Heart right ventricle (tissue), 16 donors: Measurements from ENCODE around the gene PRKACA. TPM values are rescaled to one million over a fixed set of nuclear protein-coding genes. Genes with fewer than 3 reads are reported as not detected.
A peak's percentile ranks its signal among the peaks of the same experiment; 100 is the strongest.

Experiments
- ATAC-seq, 8 donors: fragments of 200-7000 bp; cut with Tn5 transposase; one replicate each; pipeline ENCODE4 v1.9.1; 2020; ENCODE audit warnings: mild to moderate bottlenecking in 8 of 8, moderate library complexity in 8 of 8, moderate number of reproducible peaks in 1 of 8
- DNase-seq, 2 donors: peaks; one replicate each; pipeline ENCODE4 v3.0.0-alpha.2; 2020
- H3K27ac ChIP-seq, 10 donors: fragments of 200-600 bp; sonication (generic) in 2 of 10; one replicate each; pipeline versions ENCODE4 v1.5.0 to v1.8.0; 2020 to 2022; ENCODE audit warnings: mild to moderate bottlenecking in 3 of 10
- H3K27me3 ChIP-seq, 7 donors: fragments of 200-600 bp; one replicate each; pipeline ENCODE4 v1.8.0; 2021 to 2022; ENCODE audit warnings: mild to moderate bottlenecking in 2 of 7
- H3K36me3 ChIP-seq, 9 donors: fragments of 200-600 bp; sonication (generic) in 1 of 9; one replicate each; pipeline versions ENCODE4 v1.5.0 to v1.8.0; 2020 to 2022; ENCODE audit warnings: mild to moderate bottlenecking in 2 of 9
- H3K4me1 ChIP-seq, 9 donors: fragments of 200-600 bp; sonication (generic) in 1 of 9; one replicate each; pipeline versions ENCODE4 v1.5.0 to v1.8.0; 2020 to 2022; ENCODE audit warnings: mild to moderate bottlenecking in 4 of 9
- H3K4me3 ChIP-seq, 10 donors: fragments of 200-600 bp; sonication (generic) in 2 of 10; one replicate each; pipeline versions ENCODE4 v1.5.0 to v1.8.0; 2020 to 2022; ENCODE audit warnings: mild to moderate bottlenecking in 7 of 10, moderate library complexity in 2 of 10
- H3K9me3 ChIP-seq, 11 donors: fragments of 200-600 bp in 10 of 11; sonication (generic) in 2 of 11; one replicate each; pipeline versions ENCODE4 v1.5.0 to v1.8.0; 2013 to 2022; ENCODE audit warnings: mild to moderate bottlenecking in 2 of 11, control low read depth in 1 of 11, moderate library complexity in 1 of 11
- CTCF ChIP-seq, 9 donors: fragments of 200-600 bp; sonication (generic) in 2 of 9; IDR thresholded peaks; one replicate each; pipeline versions ENCODE4 v1.5.0 to v1.8.0; 2021 to 2022; ENCODE audit warnings: antibody characterized with exemption in 9 of 9, mild to moderate bottlenecking in 5 of 9, moderate library complexity in 1 of 9
- WGBS, 2 donors: extraction: QIAGEN DNeasy Blood & Tissue Kit; methylation state at CpG; one replicate each; pipeline ENCODE4 v1.1.7; 2013; ENCODE audit warnings: inconsistent platforms in 1 of 2; 5-methylcytosine and 5-hydroxymethylcytosine counted together
- intact Hi-C, 10 donors: fragments of 100-400 bp; cut with DNase I; formaldehyde crosslinking; loops; one replicate each; pipeline versions ENCODE4 v1.11.1 to v1.14.2; 2022
- polyA plus RNA-seq, 2 donors: library from polyadenylated mRNA; stranded (reverse); fragments of 200-250 nt; gene quantifications; one replicate each; pipeline ENCODE4 v1.2.3, GENCODE V29; 2013
- total RNA-seq, 10 donors: library from RNA; stranded (reverse); fragmentation: NEBNext Ultra II Directional in 3 of 10; extraction: Animal tissue kit (Norgen Biotek cat#: 25700) in 3 of 10; gene quantifications; one replicate each; pipeline versions ENCODE4 v1.2.1 to v1.2.4, GENCODE V29; 2021 to 2023
- donor health status: Arrhythmogenic right ventricular cardiomyopathy.
- donor health status: ischemic (EF 13 %, LVEDD 7.1; RV severe dilation, severe dysfunction).
- donor health status: healthy with polysubstance abuse.
- donor health status: DM: no; HTN: yes; CAD: no.
- donor health status: DM: no; HTN: no; CAD: no.
- donor health status: ischemic (EF 25% LVEDD 6.9; RV normal size, moderate dysfunction).
- donor health status: ischemic (EF 25% LVEDD 5.7; RV mildly dilated, moderate dysfunction).
- donor health status: healthy.
- donor health status: DM: yes; HTN: yes; CAD: no.
- donor health status: Ischemic cardiomyopathy.
- donor health status: ischemic (EF 35%, LVEDD 5.7; RV mildly dilated, moderate dysfunction).
- donor health status: nonischemic (EF 11% LVEDD 7.7; RV severe dilation, severe dysfunction).
- donor health status: DM: yes; HTN: yes; CAD: no.
- donor health status: PGD.
- donor health status: ischemic (EF 29% LVEDD 5.4; RV normal size, mild dysfunction).
- donor health status: nonischemic (EF 23%, LVEDD 6.1; RV moderate dilation, normal function).

The PRKACA gene
- total and polyA plus RNA-seq, 12 donors, result 196 to 691 (median 508) TPM

GRCh38 chr19:14089412-14089661 is 28.2 kb downstream of the PRKACA start:
- peak in 4 of 9 donors; percentile 19 to 24 (median 22) for TF ChIP-seq CTCF (IDR thresholded peaks at IDR 0.05)
- no peaks in the 10 kb centered on the region for H3K27me3 ChIP-seq
- peaks cover 0 to 19% (median 16%) of the 10 kb centered on the region in 9 donors for H3K4me1 ChIP-seq
- no peak for DNase-seq
- H3K36me3 ChIP-seq, result peaks cover 0 to 32% (median 10%) of the 10 kb centered on the region in 9 donors
- ATAC-seq, result no peak
- H3K27ac ChIP-seq, result peak overlapping the region in 7 of 10 donors; percentile 34 to 98 (median 62)
- WGBS, 2 donors, result 13 to 14% methylated on average over 16 of the region's 16 CpGs
- peak overlapping the region in 9 of 10 donors; percentile 73 to 95 (median 80) for H3K4me3 ChIP-seq
- peaks cover 0 to 12% (median 8%) of the 10 kb centered on the region in 11 donors for H3K9me3 ChIP-seq
- intact Hi-C loops, result loop anchor here in 1 of 10 donors (10.0 kb wide), 1 partner anchor 45 kb away; the partner anchor contains the start of gene ASF1B

- peak in 1 of 8 donors; percentile 2 for ATAC-seq
- Histone ChIP-seq H3K4me3 (peak overlapping the region in 7 of 10 donors; percentile 73 to 95 (median 80)), H3K9me3 (peaks cover 0 to 11% (median 8%) of the 10 kb centered on the region in 11 donors), H3K27me3 (no peaks in the 10 kb centered on the region), H3K4me1 (peaks cover 0 to 19% (median 16%) of the 10 kb centered on the region in 9 donors), H3K27ac (peak overlapping the region in 2 of 10 donors; percentile 80 to 98), H3K36me3 (peaks cover 0 to 29% (median 10%) of the 10 kb centered on the region in 9 donors)
- intact Hi-C loops, result loop anchor here in 1 of 10 donors (10.0 kb wide), 1 partner anchor 46 kb away; the partner anchor contains the start of gene ASF1B
- 86 to 90% methylated on average over 30 of the region's 30 CpGs for WGBS, 2 donors
- no peak for DNase-seq
- no peak for TF ChIP-seq CTCF (IDR thresholded peaks at IDR 0.05)
Measured at GRCh38 chr19:14088634-14089411, 28.7 kb downstream of the PRKACA start.

GRCh38 chr19:14086098-14086497 is 31.5 kb downstream of the PRKACA start:
- Histone ChIP-seq H3K27me3 (no peaks in the 10 kb centered on the region), H3K9me3 (no peaks in the 10 kb centered on the region), H3K36me3 (peaks cover 0 to 33% (median 10%) of the 10 kb centered on the region in 9 donors), H3K27ac (no peak overlapping the region), H3K4me3 (no peak overlapping the region), H3K4me1 (peaks cover 5 to 22% (median 18%) of the 10 kb centered on the region in 9 donors)
- ATAC-seq (no peak), DNase-seq (no peak)
- TF ChIP-seq CTCF (IDR thresholded peaks at IDR 0.05), result no peak
- intact Hi-C loops, result loop anchor here in 1 of 10 donors (10.0 kb wide), 1 partner anchor 49 kb away; the partner anchor contains the start of gene ASF1B
- 89 to 90% methylated on average over 5 of the region's 5 CpGs for WGBS, 2 donors

GRCh38 chr19:14085309-14085995 is 32.1 kb downstream of the PRKACA start, which contains the start of gene C19orf67:
Gene C19orf67 (minus strand): TSS chr19:14085783. CDS start chr19:14085627, 156 bp downstream.
- no peaks in the 10 kb centered on the region for H3K9me3 ChIP-seq
- DNase-seq (no peak), ATAC-seq (no peak)
- 64 to 70% methylated on average over 54 of the region's 54 CpGs for WGBS, 2 donors
- H3K27ac ChIP-seq, result no peak within 1 kb of the TSS
- H3K4me3 ChIP-seq, result no peak within 1 kb of the TSS
- H3K36me3 ChIP-seq, result peaks cover 0 to 33% (median 10%) of the 10 kb centered on the region in 9 donors
- H3K27me3 ChIP-seq, result no peaks in the 10 kb centered on the region
- H3K4me1 ChIP-seq, result peaks cover 5 to 27% (median 22%) of the 10 kb centered on the region in 9 donors
- TF ChIP-seq CTCF (IDR thresholded peaks at IDR 0.05), result no peak
- intact Hi-C loops, result loop anchor here in 1 of 10 donors (10.0 kb wide), 1 partner anchor 49 kb away; the partner anchor contains the start of gene ASF1B
